Karpas-422 (cell line): ENCODE results near the gene HOXC10. TPM values are rescaled to one million over a fixed set of nuclear protein-coding genes. Genes with fewer than 3 reads are reported as not detected.
A peak's percentile ranks its signal among the peaks of the same experiment; 100 is the strongest.

Experiments
- DNase-seq: peaks from one replicate; pipeline ENCODE4 v3.0.0-alpha.2; 2015
- H2AFZ ChIP-seq: fragments of 200-600 bp; sonication (generic); 2 replicates; pipeline ENCODE4 v1.6.1; 2014; ENCODE audit warnings: antibody characterized with exemption, low read length, mixed read lengths
- H3K27ac ChIP-seq: fragments of 200-600 bp; sonication (generic); 2 replicates; pipeline ENCODE4 v1.5.1; 2014; ENCODE audit warnings: mild to moderate bottlenecking, low read length, moderate library complexity
- H3K27me3 ChIP-seq: fragments of 200-600 bp; sonication (generic); 2 replicates; pipeline ENCODE4 v1.6.1; 2014; ENCODE audit warnings: low read length, mixed read lengths
- H3K36me3 ChIP-seq: fragments of 200-600 bp; sonication (generic); 2 replicates; pipeline ENCODE4 v1.6.1; 2014; ENCODE audit warnings: low read length, mixed read lengths; ENCODE audit not compliant: insufficient read depth
- H3K4me1 ChIP-seq: fragments of 200-600 bp; sonication (generic); 2 replicates; pipeline ENCODE4 v1.6.1; 2014; ENCODE audit warnings: mild to moderate bottlenecking, low read length, mixed read lengths
- H3K4me2 ChIP-seq: fragments of 200-600 bp; sonication (generic); 2 replicates; pipeline ENCODE4 v1.6.1; 2014; ENCODE audit warnings: low read length, low read depth, mild to moderate bottlenecking; ENCODE audit not compliant: poor library complexity, severe bottlenecking
- H3K4me3 ChIP-seq: fragments of 200-600 bp; sonication (generic); 2 replicates; pipeline ENCODE4 v1.5.1; 2014; ENCODE audit warnings: mild to moderate bottlenecking, antibody characterized with exemption, low read length, mixed read lengths
- H3K79me2 ChIP-seq: fragments of 200-600 bp; sonication (generic); 2 replicates; pipeline ENCODE4 v1.6.1; 2014; ENCODE audit warnings: mild to moderate bottlenecking, low read length, mixed read lengths
- H3K9ac ChIP-seq: fragments of 200-600 bp; sonication (generic); 2 replicates; pipeline ENCODE4 v1.6.0; 2014; ENCODE audit warnings: low read length
- H3K9me2 ChIP-seq: fragments of 200-600 bp; sonication (generic), shearing (Covaris generic); replicated peaks from 2 replicates; pipeline ENCODE4 v1.6.0; 2014; ENCODE audit warnings: mild to moderate bottlenecking, low read length, moderate library complexity; ENCODE audit not compliant: insufficient read depth
- H3K9me3 ChIP-seq: fragments of 300-700, 200-600 bp; sonication (generic); 2 replicates; pipeline ENCODE4 v1.6.1; 2014; ENCODE audit warnings: low read length, mixed read lengths
- H4K20me1 ChIP-seq: fragments of 200-600 bp; sonication (generic); 2 replicates; pipeline ENCODE4 v1.6.1; 2014; ENCODE audit warnings: mild to moderate bottlenecking, antibody characterized with exemption, low read length, low read depth; ENCODE audit not compliant: insufficient read depth
- total RNA-seq: library from RNA; depleted of rRNA; stranded (reverse); fragments of >200 nt; shearing (Covaris generic); gene quantifications from 2 replicates; pipeline ENCODE4 v1.2.3, GENCODE V29; 2014; ENCODE audit warnings: low replicate concordance

HOXC10 gene
- total RNA-seq, 1 experiment from 2014 or later = not detected

DNA sequence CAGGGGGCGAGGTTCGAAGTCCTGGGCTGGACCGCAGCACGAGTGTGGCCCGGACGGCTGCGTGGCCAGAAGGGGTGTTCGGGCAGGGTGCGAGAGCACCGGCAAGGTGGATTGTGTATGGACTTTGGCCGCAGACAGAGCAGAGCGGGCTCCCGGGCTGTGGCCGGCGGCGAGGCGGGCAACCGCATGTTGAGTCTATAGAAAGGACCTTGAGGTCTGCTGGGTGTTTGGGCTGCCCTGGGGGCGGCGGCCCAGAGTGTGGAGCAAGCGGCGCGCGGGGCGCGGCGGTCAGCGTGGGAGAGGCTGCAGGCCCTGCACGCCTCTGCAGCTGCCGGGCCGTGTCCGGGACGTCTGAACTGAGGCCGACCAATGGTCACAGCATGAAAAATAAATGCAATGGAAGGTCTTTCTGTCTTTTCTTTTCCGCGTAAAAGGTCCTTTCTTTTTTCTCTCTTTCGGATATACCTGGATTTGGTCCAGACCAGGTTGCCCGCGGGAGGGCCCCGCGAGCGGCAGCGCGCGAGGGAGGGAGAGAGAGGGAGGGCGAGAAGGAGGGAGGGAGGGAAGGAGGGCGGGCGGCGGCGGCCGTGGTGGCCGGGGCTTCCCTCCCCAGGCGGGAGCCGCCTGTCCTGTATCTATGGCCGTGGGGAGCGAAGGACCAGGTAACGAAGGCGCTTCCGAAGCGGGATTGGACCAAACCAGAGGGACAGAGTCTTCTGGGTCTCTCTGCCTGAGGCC is 9.5 kb downstream of the HOXC10 start:
- H3K9me3 ChIP-seq = no peaks in the 10 kb centered on the region
- no peaks in the 10 kb centered on the region for H4K20me1 ChIP-seq
- peaks cover 18% of the 10 kb centered on the region for H3K4me1 ChIP-seq
- no peak overlapping the region for H2AFZ ChIP-seq
- no peaks in the 10 kb centered on the region for H3K79me2 ChIP-seq
- H3K9me2 ChIP-seq = no peaks in the 10 kb centered on the region
- no peak overlapping the region for H3K27ac ChIP-seq
- no peak for DNase-seq
- H3K27me3 ChIP-seq = no peaks in the 10 kb centered on the region
- no peaks in the 10 kb centered on the region for H3K36me3 ChIP-seq
- H3K4me3 ChIP-seq = no peak overlapping the region
- no peak overlapping the region for H3K9ac ChIP-seq
- peak overlapping the region; percentile 60 for H3K4me2 ChIP-seq

DNA sequence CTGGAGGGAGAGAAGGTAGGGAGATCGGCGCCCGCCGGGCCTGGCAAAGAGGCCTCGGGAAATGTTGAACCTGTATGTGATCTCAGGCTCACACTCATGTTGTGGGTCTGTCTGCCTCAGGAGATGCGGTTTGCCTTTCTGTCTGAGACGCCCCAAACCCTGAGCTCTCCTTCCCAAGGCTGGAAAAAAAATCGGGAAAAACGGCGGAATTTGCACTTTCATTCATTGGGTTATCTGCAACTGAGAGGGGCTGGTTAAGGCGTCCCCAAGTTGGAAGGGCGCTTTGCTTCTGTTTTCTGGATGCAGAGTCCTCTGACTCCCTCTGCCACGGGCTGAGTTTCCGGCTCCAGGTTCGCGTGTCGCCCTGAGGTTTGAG is 10.0 kb downstream of the HOXC10 start:
- DNase-seq = no peak
- Histone ChIP-seq H3K9ac (no peak overlapping the region; the same call in 1 of the 2 replicates), H3K4me1 (peaks cover 14% of the 10 kb centered on the region), H3K27ac (no peak overlapping the region), H3K9me3 (no peaks in the 10 kb centered on the region), H2AFZ (no peak overlapping the region), H3K27me3 (no peaks in the 10 kb centered on the region), H3K36me3 (no peaks in the 10 kb centered on the region), H3K4me2 (peak overlapping the region; percentile 60), H3K4me3 (peak overlapping the region; percentile 57; the same call in 1 of the 2 replicates), H3K9me2 (no peaks in the 10 kb centered on the region), H4K20me1 (no peaks in the 10 kb centered on the region), H3K79me2 (no peaks in the 10 kb centered on the region)

DNA sequence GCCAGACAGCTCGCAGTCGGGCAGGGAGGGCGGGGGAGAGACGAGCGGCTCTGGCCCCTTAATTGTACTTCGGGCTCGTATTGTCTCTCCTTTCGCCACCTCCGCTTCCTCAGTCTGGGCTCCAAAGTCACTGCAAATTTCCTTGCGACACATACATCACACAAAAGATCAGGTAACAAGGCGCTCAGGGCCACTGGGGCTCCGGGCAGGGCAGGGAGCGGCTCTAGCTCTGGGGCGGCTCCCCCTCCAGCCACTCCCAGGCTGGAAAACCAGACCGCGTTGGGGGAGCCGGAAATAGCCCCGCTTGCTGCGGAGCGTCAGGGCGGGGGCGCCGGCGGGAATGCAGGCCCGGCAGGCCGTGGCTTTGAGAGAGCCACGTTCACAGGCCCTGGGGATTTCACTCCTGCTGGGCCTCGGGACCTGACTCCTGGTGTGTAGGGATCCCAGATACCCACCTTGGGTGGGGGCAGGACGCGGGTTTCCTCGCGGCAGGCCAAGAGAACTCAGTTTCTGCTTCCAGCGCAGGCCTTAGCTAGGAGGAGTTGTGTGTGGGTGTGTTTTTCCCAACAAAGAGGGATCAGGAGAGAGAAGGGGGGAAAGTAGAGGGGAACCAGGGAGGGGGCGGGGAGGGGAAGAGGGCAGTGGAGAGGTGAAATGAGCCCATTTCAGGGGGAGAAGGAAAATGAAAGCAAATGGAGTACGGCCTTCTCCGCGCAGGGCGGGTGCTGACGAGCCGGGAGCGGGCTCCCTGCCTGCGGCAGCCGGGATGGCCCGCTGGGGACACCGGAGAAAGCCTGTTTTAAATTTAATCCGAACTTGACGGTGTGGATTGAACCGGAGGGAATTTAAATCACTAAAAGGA is 10.7 kb downstream of the HOXC10 start:
- no peak for DNase-seq
- H4K20me1 ChIP-seq = no peaks in the 10 kb centered on the region
- H3K4me2 ChIP-seq = peak overlapping the region; percentile 60
- no peaks in the 10 kb centered on the region for H3K27me3 ChIP-seq
- peak overlapping the region; percentile 64 for H3K9ac ChIP-seq
- H2AFZ ChIP-seq = peak overlapping the region; percentile 48; the same call in 1 of the 2 replicates
- no peak overlapping the region for H3K27ac ChIP-seq
- peak overlapping the region; percentile 57; the same call in 1 of the 2 replicates for H3K4me3 ChIP-seq
- H3K36me3 ChIP-seq = no peaks in the 10 kb centered on the region
- H3K9me3 ChIP-seq = no peaks in the 10 kb centered on the region
- no peaks in the 10 kb centered on the region for H3K9me2 ChIP-seq
- H3K4me1 ChIP-seq = peaks cover 14% of the 10 kb centered on the region
- H3K79me2 ChIP-seq = no peaks in the 10 kb centered on the region

DNA sequence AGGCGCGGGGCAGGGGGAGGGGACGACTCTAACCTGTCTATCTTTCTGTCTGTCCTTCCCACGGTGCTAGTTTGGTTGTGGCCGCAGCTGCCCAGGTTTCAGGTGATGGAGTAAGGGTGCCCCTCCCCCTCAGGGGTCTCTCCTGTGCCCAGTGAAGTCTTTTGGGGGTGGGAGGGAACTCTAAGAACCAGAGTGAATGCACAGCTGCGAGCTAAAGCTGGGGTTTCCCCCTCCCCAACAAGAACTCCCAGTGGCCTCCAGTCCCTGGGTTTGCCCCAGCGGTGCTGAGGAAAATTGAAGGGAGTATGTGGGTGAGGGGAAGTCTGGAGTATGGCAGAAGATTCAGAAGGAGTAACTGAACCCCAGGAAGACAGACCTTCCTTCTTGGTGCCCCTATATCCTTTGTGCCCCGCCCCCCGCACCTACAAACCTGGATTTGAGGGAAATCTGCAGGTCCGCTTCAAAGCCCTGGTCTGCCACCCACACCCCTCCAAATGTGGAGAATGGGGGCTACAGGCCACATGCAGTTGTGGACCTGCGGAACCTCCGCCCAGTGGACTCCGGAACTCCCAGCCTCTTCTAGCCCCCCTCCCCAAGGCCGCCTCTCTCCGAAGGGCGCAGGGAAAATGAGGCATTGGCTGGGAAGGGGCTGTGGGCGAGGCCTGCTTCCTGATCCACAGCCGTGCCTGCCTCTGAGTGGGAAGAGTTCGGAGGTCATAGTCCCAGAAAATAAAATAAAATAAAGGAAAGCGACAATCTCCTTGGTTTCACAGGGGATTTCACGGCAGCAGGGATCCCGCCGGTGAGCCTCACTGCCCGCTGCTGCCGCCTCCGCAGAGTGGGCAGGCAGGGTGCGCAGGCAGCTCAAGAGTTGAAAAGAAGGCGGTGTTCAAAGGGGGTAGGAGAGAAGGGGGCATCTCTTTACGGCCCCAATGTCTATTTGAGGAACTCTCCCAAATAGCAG is 11.6 kb downstream of the HOXC10 start:
- 0 out of 2 replicates have a peak overlapping the region, but pooled peaks have one; percentile 48 for H2AFZ ChIP-seq
- H3K4me1 ChIP-seq = peaks cover 14% of the 10 kb centered on the region

DNA sequence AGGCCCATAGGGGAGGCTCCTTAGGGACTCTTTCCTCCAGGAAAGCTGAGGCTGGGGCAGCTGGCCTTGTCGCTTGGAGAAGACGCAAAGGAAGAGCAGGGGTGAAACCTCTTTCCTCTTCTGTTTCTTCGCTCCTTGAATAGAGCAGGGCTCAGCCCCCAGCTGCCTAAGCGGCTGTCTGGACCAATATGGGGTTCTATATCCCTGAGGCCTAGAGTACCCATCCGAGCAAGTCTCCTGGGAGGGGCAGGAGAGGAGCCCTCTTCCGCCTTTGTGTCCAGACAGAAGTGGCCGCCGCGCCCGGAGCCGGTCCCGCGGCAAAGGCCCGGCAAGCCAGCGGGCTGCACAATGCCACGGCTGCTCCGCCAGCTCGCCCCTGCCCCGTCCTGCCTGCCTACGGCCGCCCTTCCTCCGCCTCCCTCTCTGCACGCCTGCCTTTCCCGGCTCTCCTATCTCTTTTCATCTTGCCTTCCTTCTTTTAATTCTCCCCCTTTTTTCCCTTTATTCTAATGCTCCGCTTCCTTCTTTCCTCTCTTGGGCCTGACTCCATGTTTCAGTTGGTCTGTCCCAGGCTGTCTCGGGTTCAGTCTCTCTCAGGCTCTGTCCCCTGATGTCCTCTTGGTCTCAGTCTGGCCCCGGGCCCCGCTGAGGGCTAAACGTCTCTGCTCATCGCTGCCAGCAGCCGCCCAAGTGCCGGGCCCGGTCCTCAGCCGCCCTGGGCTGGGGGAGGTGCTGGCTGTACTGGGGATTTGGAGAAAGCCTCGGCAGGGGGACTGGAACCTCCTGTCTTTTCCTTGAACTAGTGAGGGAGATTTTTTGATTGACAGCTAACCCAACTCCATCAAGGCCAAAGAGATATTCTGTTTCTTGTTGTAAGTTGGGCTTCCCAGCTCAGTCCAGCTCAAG is 12.5 kb downstream of the HOXC10 start:
- Histone ChIP-seq H3K4me2 (no peak overlapping the region), H3K9me2 (no peaks in the 10 kb centered on the region), H2AFZ (no peak overlapping the region), H3K4me1 (peaks cover 14% of the 10 kb centered on the region), H3K79me2 (no peaks in the 10 kb centered on the region), H3K36me3 (no peaks in the 10 kb centered on the region), H3K9me3 (no peaks in the 10 kb centered on the region), H3K4me3 (no peak overlapping the region), H3K27ac (no peak overlapping the region), H3K27me3 (no peaks in the 10 kb centered on the region), H4K20me1 (no peaks in the 10 kb centered on the region), H3K9ac (no peak overlapping the region)
- DNase-seq = no peak

More for the DNA sequence above, 11.6 kb downstream of the HOXC10 start:
- Histone ChIP-seq H3K79me2 (no peaks in the 10 kb centered on the region), H3K4me2 (peak overlapping the region; percentile 60), H3K9ac (peak overlapping the region; percentile 64; the same call in 1 of the 2 replicates), H3K27me3 (no peaks in the 10 kb centered on the region), H3K36me3 (no peaks in the 10 kb centered on the region), H3K27ac (no peak overlapping the region), H3K4me3 (peak overlapping the region; percentile 57; the same call in 1 of the 2 replicates), H4K20me1 (no peaks in the 10 kb centered on the region), H3K9me3 (no peaks in the 10 kb centered on the region), H3K9me2 (no peaks in the 10 kb centered on the region)
- DNase-seq = no peak

DNA sequence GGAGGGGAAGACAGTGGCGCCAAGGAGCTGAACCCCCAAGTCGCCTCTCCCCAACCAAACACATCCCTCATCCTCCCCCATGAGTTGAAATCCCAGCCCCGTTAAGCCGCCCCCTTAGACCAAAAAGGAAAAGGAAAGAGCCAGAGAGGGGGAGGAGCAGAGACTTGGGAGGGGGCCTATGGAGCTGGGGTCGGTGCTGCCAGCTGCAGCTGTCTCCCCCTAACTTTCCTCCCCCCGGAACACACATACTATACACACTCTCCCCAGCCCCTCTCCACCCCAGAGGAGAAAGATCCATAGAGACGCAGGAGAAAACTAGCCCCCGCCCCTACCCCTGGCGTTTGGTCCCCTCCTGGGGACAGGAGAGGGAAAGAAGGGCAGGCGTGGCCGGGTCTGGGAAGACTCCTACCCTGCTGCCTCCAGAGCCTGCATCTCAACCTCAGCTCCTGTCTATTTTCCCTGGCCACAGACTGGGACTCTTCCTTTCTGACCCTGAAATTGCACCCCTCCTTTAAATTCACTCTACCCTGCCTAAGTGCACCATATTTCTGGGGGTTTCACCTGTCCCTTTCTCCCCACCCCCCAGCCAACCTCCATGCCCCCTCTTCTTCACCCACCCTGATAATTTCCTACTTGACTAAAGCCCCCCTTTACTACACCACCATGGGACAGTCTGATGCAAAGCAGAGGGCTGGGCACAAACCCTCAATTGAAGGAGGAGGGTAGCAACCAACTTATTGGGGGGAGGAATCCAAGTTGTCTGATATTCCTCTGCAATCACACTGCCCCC is 13.4 kb downstream of the HOXC10 start:
- no peak for DNase-seq
- H2AFZ ChIP-seq = no peak overlapping the region
- no peak overlapping the region for H3K27ac ChIP-seq
- no peaks in the 10 kb centered on the region for H3K9me3 ChIP-seq
- no peaks in the 10 kb centered on the region for H3K36me3 ChIP-seq
- H3K79me2 ChIP-seq = no peaks in the 10 kb centered on the region
- H3K9me2 ChIP-seq = no peaks in the 10 kb centered on the region
- no peaks in the 10 kb centered on the region for H4K20me1 ChIP-seq
- peaks cover 14% of the 10 kb centered on the region for H3K4me1 ChIP-seq
- no peak overlapping the region for H3K4me3 ChIP-seq
- no peaks in the 10 kb centered on the region for H3K27me3 ChIP-seq
- no peak overlapping the region for H3K4me2 ChIP-seq
- no peak overlapping the region for H3K9ac ChIP-seq

DNA sequence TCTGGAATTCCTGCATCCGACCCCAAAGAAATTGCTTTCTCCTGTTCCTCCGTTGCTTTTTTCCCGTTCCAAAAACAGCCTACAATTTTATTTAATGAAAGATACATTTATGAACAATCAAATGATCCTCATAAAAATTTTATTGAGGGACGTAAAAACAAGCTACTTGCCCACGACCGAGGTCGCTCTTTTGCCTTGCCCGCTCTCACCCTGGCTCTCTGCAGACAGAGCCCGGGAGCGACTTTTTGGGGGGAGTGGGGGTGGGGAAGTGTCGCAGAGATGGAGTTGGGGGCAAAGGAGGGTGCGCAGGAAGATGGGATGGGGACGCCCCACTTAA is 13.9 kb downstream of the HOXC10 start:
- H3K9me3 ChIP-seq = no peaks in the 10 kb centered on the region
- no peaks in the 10 kb centered on the region for H3K36me3 ChIP-seq
- H3K4me3 ChIP-seq = no peak overlapping the region
- H3K27ac ChIP-seq = no peak overlapping the region
- H3K9me2 ChIP-seq = no peaks in the 10 kb centered on the region
- no peaks in the 10 kb centered on the region for H4K20me1 ChIP-seq
- no peaks in the 10 kb centered on the region for H3K79me2 ChIP-seq
- H3K4me2 ChIP-seq = no peak overlapping the region
- no peak overlapping the region for H2AFZ ChIP-seq
- peaks cover 14% of the 10 kb centered on the region for H3K4me1 ChIP-seq
- H3K27me3 ChIP-seq = no peaks in the 10 kb centered on the region
- no peak overlapping the region for H3K9ac ChIP-seq
- no peak for DNase-seq
